SIG-M5 (cell line): Measurements from ENCODE around the gene PJA2.
A peak's percentile ranks its signal among the peaks of the same experiment; 100 is the strongest.

Experiments used
- DNase-seq: peaks from one replicate; lab custom pipeline; 2025; lab: John Stamatoyannopoulos, UW

The PJA2 gene

GRCh38 chr5:109408991-109409843 is 557 bp downstream of the PJA2 start:
- DNase-seq, result peak; percentile 21

DNA sequence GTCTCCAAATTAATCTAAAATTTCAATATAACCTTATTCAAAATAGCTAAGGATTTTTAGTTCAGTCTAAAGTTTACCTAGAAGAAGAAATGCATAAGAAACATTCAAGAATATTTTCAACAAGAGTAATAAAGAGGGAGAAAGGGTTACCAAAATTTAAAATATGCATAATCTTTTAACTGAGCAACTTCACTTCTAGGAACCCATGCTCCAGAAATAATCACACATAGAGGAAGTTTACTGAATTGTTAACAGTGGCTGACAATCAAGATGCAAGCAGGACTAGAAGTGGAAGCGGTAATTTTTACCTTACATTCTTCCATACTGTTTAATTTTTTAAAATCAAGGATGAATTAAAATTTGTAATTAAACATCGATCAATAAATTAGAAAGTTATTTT is 1.9 kb downstream of the PJA2 start:
- DNase-seq, result no peak

DNA sequence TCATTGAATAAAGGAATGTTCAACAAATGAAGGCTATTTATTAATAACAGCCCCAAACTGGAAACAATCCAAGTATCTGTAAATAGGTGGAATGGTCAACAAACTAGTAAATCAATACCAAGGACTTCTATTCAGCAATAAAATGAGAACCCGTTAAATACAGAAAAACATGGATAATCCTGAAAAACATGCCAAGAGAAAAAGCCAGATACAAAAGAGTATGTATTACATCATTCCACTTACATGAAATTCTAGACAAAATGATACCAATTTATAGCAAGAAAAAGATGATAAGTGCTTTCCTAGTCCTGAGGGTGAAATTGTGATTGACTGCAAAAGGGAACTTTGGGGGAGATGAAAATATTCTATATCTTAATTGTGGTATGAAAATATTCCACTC is 3.1 kb downstream of the PJA2 start:
- DNase-seq, result no peak

DNA sequence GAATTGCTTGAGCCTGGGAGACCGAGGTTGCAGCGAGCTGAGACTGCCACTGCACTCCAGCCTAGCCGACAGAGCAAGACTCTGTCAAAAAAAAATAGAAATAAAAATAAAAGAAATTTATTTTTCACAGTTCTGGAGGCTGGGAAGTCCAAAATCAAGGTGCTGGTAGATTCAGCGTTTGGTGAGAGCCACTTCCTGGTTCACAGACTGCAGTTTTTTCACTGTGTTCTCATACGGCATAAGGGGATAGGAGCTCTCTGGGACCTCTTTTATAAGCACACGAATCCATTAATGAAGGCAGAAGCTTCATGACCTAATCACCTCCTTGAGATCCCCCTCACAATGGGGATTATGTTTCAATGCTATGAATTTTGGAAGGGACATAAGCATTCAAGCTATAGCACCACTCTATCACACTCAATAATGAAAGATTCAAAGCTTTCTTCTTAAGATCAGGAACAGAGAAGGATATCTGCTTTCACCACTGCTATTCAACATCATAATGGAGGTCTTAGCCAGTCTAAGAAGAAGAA is 5.3 kb downstream of the PJA2 start:
- DNase-seq, result no peak

GRCh38 chr5:109403469-109403868 is 6.3 kb downstream of the PJA2 start:
- DNase-seq, result no peak

DNA sequence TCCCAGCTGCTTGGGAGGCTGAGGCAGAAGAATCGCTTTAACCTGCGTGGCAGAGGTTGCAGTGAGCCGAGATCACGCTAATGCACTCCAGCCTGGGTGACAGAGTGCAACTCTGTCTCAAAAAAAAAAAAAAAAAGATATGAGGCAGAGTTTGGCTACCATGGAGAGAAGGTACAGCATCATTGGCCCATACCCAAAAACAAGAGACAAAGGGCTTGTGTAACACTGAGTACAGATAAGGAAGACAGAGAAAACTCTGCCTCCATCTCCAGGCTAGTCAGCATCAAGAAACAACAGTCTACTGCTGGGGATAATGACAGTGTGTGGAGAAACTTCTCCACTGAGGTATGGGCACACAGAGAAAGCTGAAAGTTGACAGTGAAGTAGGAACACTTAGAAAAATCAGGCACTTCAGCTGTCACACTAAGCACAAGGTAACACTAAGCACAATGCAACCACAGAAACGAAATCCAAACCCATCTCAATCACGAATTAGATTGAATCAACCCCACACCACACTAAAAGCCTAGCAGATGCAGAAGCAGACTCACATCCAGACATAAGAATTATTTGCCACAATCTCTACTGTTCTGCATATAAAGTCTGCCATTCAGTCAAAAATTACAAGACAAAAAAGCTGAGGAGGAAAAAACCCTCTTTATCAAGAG is 10.5 kb downstream of the PJA2 start:
- DNase-seq, result no peak

- no peak for DNase-seq
Observed at GRCh38 chr5:109396965-109397364, 12.8 kb downstream of the PJA2 start.

DNA sequence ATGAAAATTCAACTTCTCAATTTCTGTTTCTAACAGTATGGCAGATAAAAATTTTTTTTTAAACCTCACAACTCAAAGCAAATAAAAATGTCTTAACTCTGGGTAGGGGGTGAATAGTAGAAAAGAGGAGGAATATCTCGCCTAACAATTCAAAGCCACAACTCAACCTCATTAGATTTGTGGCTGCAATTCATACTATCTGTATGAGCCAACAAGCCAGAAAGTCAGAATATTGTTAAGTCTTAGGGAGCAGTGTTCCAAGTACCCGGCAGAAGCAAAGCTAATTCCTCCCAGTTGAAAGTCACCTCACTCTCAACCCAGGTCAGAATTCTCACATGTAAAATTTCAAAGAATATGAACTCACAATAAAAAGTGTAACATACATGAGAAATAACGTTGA is 15.0 kb downstream of the PJA2 start:
- no peak for DNase-seq

DNA sequence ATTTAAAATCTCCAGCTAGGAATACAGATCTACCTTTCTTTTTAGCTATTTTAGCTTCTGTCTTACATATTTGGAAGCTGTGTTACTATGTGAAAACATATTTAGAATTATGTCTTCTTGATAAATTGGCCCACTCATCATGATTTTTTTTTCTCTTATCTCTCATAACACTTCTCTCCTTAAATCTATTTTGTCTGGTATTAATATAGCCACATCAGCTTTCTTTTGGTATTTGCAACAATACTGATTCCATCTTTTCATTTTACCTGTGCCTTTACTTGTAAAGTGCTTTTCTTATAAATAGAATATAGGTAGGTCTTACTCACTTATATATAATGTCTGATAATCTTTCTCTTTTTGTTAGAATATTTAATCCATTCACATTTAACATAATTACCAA is 19.6 kb downstream of the PJA2 start:
- no peak for DNase-seq

DNA sequence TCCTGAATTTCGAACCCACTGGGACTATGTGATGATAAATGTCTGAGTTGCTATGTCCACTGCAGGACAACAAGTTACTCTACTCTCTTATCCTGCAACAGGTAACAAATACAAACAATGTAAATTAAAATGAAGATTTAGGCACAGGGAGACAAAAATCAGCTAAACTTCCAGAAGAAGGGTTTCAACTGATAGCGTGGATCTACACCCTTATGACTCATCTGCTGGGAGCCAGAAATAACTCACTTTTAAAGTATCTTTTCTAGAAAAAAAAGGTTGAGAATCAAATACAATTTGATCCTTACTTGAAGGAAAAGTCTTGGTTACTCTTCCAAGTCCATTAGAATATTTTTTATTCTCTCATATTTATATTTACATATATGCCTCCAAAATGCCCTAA is 21.4 kb downstream of the PJA2 start:
- DNase-seq, result no peak

DNA sequence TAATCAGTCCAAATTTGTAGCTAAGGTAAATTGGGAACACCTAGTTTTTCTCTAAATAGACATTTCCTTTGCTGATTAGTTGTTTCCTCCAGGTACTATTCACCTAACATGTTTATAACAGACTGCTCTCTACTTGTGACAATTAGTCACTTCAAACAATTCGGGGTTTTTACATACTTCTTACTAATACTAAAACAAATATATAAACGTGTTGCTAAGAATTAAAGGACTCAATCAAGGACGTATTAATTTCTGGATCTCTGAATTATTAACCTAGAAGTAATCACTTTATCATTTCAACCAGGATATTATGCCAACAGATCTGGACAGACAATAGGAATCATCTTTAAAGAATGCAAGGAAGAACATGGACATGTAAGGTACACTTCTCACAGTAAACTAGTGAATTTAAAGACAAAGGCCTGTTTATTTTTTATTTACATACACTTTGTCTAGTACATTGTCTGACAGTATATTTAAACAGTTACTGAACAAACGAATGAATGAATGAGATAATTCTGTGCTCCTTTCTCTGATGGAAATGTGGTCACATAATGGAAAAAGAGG is 22.3 kb downstream of the PJA2 start:
- DNase-seq, result no peak

DNA sequence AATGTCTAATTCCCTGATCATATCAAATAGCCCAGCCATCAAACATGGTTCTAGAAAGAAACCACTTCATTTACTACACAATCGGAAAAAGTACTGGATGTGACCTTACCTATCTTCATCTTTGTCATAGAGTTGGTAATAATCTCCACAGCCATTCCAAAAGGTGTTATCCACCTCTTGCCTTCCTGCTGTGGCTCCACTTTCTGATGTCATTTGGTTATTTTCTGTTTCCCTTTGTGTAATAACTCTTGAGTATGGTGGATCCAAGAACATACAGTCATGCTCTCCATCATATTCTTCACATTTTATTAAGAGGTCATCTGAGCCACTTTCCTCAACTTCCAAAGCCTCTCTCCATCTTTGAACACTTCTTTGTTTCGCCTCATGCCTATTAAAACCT is 31.7 kb downstream of the PJA2 start:
- no peak for DNase-seq

- no peak for DNase-seq
Observed at GRCh38 chr5:109374625-109375024, 35.1 kb downstream of the PJA2 start.

- no peak for DNase-seq
Observed at GRCh38 chr5:109373932-109374331, 35.8 kb downstream of the PJA2 start.

- no peak for DNase-seq
Observed at GRCh38 chr5:109370343-109370742, 39.4 kb downstream of the PJA2 start.

GRCh38 chr5:109365653-109366052 is 44.1 kb downstream of the PJA2 start:
- no peak for DNase-seq

DNA sequence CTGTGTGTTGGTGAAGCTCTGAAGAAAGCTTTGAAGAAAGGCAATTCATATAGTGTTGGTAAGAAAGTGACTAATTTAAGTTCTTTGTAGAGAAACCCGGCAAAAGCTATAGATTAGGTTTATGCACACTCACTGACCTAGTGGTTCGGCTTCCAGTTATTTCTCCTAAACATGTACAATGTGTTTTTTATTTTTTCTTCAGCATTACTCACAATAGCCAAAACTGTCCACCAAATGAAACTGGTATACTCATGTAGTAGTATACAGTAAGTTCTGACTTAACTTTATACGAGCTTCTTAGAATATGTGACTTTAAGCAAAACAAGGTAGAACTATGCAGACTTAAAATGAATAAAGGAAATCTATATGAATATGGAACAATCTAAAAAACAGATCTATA is 44.8 kb downstream of the PJA2 start:
- DNase-seq, result no peak

GRCh38 chr5:109359642-109360041 is 50.1 kb downstream of the PJA2 start:
- no peak for DNase-seq

DNA sequence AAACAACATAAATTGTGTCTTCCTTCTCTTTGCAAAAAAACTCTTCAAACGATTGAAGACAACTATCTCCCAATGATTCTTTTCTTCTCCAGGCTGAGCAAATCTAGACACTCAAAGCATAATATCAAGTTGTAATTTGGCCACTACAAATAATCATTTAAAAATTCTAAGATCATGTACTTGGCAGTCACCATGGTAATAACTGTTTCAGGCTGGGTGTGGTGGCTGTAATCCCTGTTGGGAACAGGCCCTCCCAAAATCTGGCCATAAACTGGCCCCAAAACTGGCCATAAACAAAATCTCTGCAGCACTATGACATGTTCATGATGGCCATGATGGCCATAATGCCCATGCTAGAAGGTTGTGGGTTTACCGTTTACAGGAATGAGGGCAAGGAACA is 52.0 kb downstream of the PJA2 start:
- no peak for DNase-seq

DNA sequence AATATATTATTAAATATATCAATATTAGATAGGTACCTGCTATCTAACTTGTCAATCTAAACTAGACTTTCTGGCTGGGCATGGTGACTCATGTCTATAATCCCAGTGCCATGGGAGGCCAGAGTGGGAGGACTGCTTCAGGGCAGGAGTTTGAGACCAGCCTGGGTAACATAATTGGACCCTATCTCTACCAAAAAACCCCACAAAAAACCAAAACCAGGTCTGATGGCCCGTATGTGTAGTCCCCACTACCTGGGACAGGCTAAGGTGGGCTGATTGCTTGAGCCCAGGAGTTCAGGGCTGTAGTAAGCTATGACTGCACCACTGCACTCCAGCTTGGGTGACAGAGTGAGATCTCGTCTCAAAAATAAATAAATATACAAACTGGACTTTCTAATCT is 55.0 kb downstream of the PJA2 start:
- no peak for DNase-seq

DNA sequence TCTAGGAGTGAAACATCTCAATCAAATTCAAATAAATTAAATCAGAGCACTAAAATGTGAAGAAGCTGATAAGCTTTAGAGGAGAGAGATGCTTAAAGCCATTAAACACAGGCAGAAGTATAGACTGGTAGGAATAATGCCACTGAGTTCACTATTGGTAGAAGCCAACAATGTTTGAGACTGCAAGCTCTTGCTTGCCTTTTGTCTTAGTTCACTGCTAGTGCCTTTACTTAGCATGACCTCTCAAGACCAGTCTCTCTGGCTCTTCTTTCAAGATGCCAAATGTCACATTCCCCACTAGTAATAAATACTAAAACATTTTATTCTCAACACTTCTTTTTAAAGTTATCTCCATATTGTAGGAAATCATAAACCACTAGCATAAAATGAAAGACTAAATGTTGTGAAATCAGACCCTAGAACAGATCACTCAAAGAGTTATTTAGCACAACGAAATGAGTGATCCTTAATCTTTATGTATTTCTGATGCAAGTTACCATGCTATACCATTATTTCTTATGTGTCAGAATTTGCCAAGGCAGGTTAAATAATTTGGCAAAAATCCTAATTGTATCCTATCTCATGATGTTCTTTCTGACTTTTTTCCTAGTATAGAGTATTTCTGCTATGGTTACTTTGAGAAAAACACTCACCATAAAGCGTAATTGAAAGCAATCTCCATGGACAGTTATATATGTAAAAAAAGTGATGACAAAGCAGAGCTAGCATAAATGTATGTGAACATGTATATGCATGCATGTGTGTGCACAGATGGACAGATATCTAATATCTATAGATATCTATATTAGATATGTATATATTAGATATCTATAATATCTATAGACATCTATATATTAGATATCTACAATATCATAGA is 57.5 kb downstream of the PJA2 start:
- no peak for DNase-seq
